Spleen (tissue), 11 donors: ENCODE results near the gene GATA2. TPM values are rescaled to one million over a fixed set of nuclear protein-coding genes. Genes with fewer than 3 reads are reported as not detected.

Source experiments
- DNase-seq: peaks from one replicate; pipeline ENCODE4 v3.0.0-alpha.2; 2020
- H3K27ac ChIP-seq, 8 donors: fragments of 200-600 bp; sonication (generic) in 7 of 8; 1 replicate in 4 of 8; 2 replicates in 4 of 8; pipeline versions ENCODE4 v1.5.0 to v1.8.0; 2016 to 2021; ENCODE audit warnings: inconsistent platforms in 4 of 8, mild to moderate bottlenecking in 4 of 8, moderate library complexity in 1 of 8
- H3K27me3 ChIP-seq, 7 donors: fragments of 200-600 bp; sonication (generic) in 6 of 7; replicated peaks in 1 of 7; 1 replicate in 4 of 7; 2 replicates in 3 of 7; pipeline versions ENCODE4 v1.5.0 to v1.8.0; 2016 to 2021; ENCODE audit warnings: inconsistent platforms in 3 of 7, mild to moderate bottlenecking in 1 of 7
- H3K36me3 ChIP-seq, 6 donors: fragments of 200-600 bp; sonication (generic) in 5 of 6; 1 replicate in 4 of 6; 2 replicates in 2 of 6; pipeline versions ENCODE4 v1.5.0 to v1.8.0; 2016 to 2021; ENCODE audit warnings: inconsistent platforms in 2 of 6
- H3K4me1 ChIP-seq, 6 donors: fragments of 200-600 bp; sonication (generic) in 5 of 6; 1 replicate in 3 of 6; 2 replicates in 3 of 6; pipeline versions ENCODE4 v1.5.0 to v1.8.0; 2016 to 2021; ENCODE audit warnings: inconsistent platforms in 3 of 6
- H3K4me3 ChIP-seq, 8 donors: fragments of 200-600 bp; sonication (generic) in 7 of 8; 1 replicate in 4 of 8; 2 replicates in 4 of 8; pipeline versions ENCODE4 v1.5.0 to v1.8.0; 2016 to 2021; ENCODE audit warnings: inconsistent platforms in 4 of 8, mild to moderate bottlenecking in 4 of 8, moderate library complexity in 2 of 8
- H3K9me3 ChIP-seq, 8 donors: fragments of 200-600 bp; sonication (generic) in 7 of 8; 1 replicate in 4 of 8; 2 replicates in 4 of 8; pipeline versions ENCODE4 v1.5.0 to v1.8.0; 2016 to 2021; ENCODE audit warnings: inconsistent platforms in 4 of 8
- CTCF ChIP-seq, 11 experiments: fragments of 200-600 bp in 7 of 11; fragments of 450-650 bp in 4 of 11; sonication (generic) in 4 of 11; IDR thresholded peaks in 8 of 11; conservative IDR thresholded peaks in 3 of 11; 1 replicate in 7 of 11; 2 replicates in 4 of 11; pipeline versions ENCODE4 v1.4.0 to v1.8.0; 2016 to 2021; ENCODE audit warnings: antibody characterized with exemption in 11 of 11, inconsistent platforms in 4 of 11, mild to moderate bottlenecking in 1 of 11
- POLR2A ChIP-seq, 3 donors: fragments of 450-650 bp; IDR thresholded peaks; one replicate each; pipeline ENCODE4 v1.5.1; 2017; ENCODE audit warnings: antibody characterized with exemption in 3 of 3, mild to moderate bottlenecking in 1 of 3
- POLR2AphosphoS5 ChIP-seq, 3 donors: sonication (generic); formaldehyde crosslinking; IDR thresholded peaks; one replicate each; pipeline ENCODE4 v1.5.1; 2017; ENCODE audit warnings: antibody characterized with exemption in 3 of 3
- WGBS, 5 donors: extraction: QIAGEN DNeasy Blood & Tissue Kit in 3 of 5; methylation state at CpG; one replicate each; pipeline versions ENCODE4 v1.1.5 to v1.1.7; 2013 to 2018; 5-methylcytosine and 5-hydroxymethylcytosine counted together
- intact Hi-C: fragments of 100-400 bp; cut with DNase I; formaldehyde crosslinking; loops from one replicate; pipeline ENCODE4 v1.15.0; 2023; ENCODE audit warnings: low total_unique reads
- polyA plus RNA-seq, 3 donors: library from polyadenylated mRNA; stranded (reverse); fragments of 200-250 nt; gene quantifications; one replicate each; pipeline ENCODE4 v1.2.1, GENCODE V29; 2013
- total RNA-seq, 7 donors: library from RNA; depleted of rRNA in 3 of 7; stranded (reverse); fragments of >200 nt in 3 of 7; fragmentation: NEBNext Ultra II Directional in 4 of 7; extraction: Animal tissue kit (Norgen Biotek cat#: 25700) in 4 of 7; gene quantifications; one replicate each; pipeline versions ENCODE4 v1.1.0 to v1.2.1, GENCODE V29; 2016 to 2021
- donor health status: healthy with polysubstance abuse.
- donor health status: DM: no; HTN: no; CAD: no; lungs with moderate emphysema.
- donor health status: DM: no; HTN: no; CAD: no.
- donor health status: Bipolar disorder and iron deficiency.
- donor health status: healthy.
- donor health status: DM: no; HTN: no; CAD: no.
- donor health status: DM: yes; HTN: yes; CAD: no.

GATA2 gene
- total and polyA plus RNA-seq, 10 donors, result 2.2 to 28.6 (median 17.0) TPM

DNA sequence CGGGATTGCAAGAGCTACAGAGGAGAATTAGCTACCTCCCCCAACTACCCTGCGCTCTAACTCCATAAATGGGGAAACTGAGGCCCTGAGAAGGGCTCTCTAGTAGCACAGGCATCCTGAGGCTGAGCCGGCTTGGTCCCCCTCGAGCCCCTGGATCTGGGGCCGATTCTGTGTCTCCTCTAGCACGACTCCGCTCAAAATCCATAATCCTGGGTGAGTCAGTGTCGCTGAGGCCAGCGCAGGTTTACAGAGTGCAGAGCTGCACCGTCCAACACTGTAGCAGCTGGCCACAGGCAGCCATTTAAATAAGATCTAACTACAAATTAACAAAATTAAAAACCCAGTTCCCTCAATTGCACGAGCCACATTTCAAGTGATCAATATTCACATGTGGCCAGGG, 10.8 kb downstream of the GATA2 start:
- Histone ChIP-seq H3K27ac (peak overlapping the region; percentile 1 to 95 (median 78)), H3K4me3 (peak overlapping the region in 1 of 8 donors; percentile 47), H3K27me3 (peaks cover 3 to 75% (median 37%) of the 10 kb centered on the region in 7 donors), H3K36me3 (peaks cover 0 to 17% (median 0%) of the 10 kb centered on the region in 6 donors), H3K9me3 (no peaks in the 10 kb centered on the region), H3K4me1 (peaks cover 20 to 81% (median 61%) of the 10 kb centered on the region in 6 donors)
- intact Hi-C loops, result no loop called here
- peak; percentile 56 for DNase-seq
- TF ChIP-seq CTCF (IDR thresholded peaks at IDR 0.05 in 8 of 11, conservative IDR thresholded peaks at IDR 0.05 in 3 of 11) (no peak), POLR2AphosphoS5 (IDR thresholded peaks at IDR 0.05) (no peak), POLR2A (IDR thresholded peaks at IDR 0.05) (no peak)
- 70 to 80% (median 75%) methylated on average over 11 of the region's 11 CpGs for WGBS, 5 donors

DNA sequence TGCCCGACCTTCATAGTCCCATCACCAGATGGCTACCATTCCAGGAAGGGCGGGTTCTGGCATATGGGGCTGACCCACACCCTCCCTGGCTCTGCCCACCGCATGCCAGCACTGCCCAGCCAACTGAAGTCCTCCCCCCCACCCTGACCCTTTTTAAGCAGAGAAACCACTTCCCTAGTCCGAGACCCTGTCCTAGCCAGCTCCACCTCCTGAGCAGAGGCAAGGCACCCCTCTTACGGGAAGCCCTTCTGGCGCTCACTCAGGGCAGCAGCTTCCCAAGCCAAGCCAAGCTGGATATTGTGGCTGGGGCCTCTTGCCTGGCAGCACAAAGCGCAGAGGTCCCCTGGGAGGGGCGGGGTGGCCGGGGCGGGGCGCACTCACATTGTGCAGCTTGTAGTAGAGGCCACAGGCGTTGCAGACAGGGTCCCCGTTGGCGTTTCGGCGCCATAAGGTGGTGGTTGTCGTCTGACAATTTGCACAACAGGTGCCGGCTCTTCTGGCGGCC, 11.5 kb downstream of the GATA2 start:
- H3K4me3 ChIP-seq, result no peak overlapping the region
- WGBS, 5 donors, result 41 to 66% (median 61%) methylated on average over 14 to 19 of the region's 19 CpGs
- peaks cover 3 to 68% (median 30%) of the 10 kb centered on the region in 7 donors for H3K27me3 ChIP-seq

GRCh38 chr3:128480717-128481437, 12.1 kb downstream of the GATA2 start:
- Histone ChIP-seq H3K4me3 (no peak overlapping the region), H3K9me3 (no peaks in the 10 kb centered on the region), H3K27ac (peak overlapping the region; percentile 4 to 95 (median 78)), H3K36me3 (peaks cover 0 to 17% (median 0%) of the 10 kb centered on the region in 6 donors), H3K4me1 (peaks cover 11 to 68% (median 49%) of the 10 kb centered on the region in 6 donors), H3K27me3 (peaks cover 3 to 62% (median 26%) of the 10 kb centered on the region in 7 donors)
- intact Hi-C loops, result no loop called here
- TF ChIP-seq POLR2AphosphoS5 (IDR thresholded peaks at IDR 0.05), result peak in 1 of 3 donors; percentile 5
- TF ChIP-seq CTCF (IDR thresholded peaks at IDR 0.05 in 8 of 11, conservative IDR thresholded peaks at IDR 0.05 in 3 of 11), result no peak
- TF ChIP-seq POLR2A (IDR thresholded peaks at IDR 0.05), result no peak
- peak; percentile 79 for DNase-seq
- WGBS, 5 donors, result 71 to 90% (median 76%) methylated on average over 24 to 27 of the region's 27 CpGs

More for the DNA sequence above, 11.5 kb downstream of the GATA2 start:
- Histone ChIP-seq H3K36me3 (peaks cover 0 to 17% (median 0%) of the 10 kb centered on the region in 6 donors), H3K4me1 (peaks cover 15 to 74% (median 54%) of the 10 kb centered on the region in 6 donors), H3K27ac (peak overlapping the region; percentile 4 to 95 (median 78)), H3K9me3 (no peaks in the 10 kb centered on the region)
- TF ChIP-seq POLR2A (IDR thresholded peaks at IDR 0.05) (no peak), POLR2AphosphoS5 (IDR thresholded peaks at IDR 0.05) (peak; percentile 5 to 48 (median 39))
- peak; percentile 74 for DNase-seq
- intact Hi-C loops, result no loop called here

GRCh38 chr3:128480278-128480677, 12.7 kb downstream of the GATA2 start:
- peaks cover 9 to 62% (median 43%) of the 10 kb centered on the region in 6 donors for H3K4me1 ChIP-seq
- intact Hi-C loops, result no loop called here
- H3K4me3 ChIP-seq, result no peak overlapping the region
- TF ChIP-seq CTCF (IDR thresholded peaks at IDR 0.05 in 8 of 11, conservative IDR thresholded peaks at IDR 0.05 in 3 of 11) (no peak), POLR2A (IDR thresholded peaks at IDR 0.05) (no peak), POLR2AphosphoS5 (IDR thresholded peaks at IDR 0.05) (peak; percentile 47 to 81 (median 73))
- peak overlapping the region in 7 of 8 donors; percentile 35 to 95 (median 79) for H3K27ac ChIP-seq
- peaks cover 0 to 17% (median 0%) of the 10 kb centered on the region in 6 donors for H3K36me3 ChIP-seq
- H3K27me3 ChIP-seq, result peaks cover 0 to 56% (median 21%) of the 10 kb centered on the region in 7 donors
- H3K9me3 ChIP-seq, result no peaks in the 10 kb centered on the region
- no peak for DNase-seq
- WGBS, 5 donors, result 49 to 71% (median 58%) methylated on average over 10 to 11 of the region's 11 CpGs
